Right lobe of liver (tissue), 4 donors: Measurements from ENCODE around the gene MACROD1.

Experiments
- CTCF ChIP-seq, 4 donors: fragments of 200-600 bp in 3 of 4; fragments of 450-650 bp in 1 of 4; IDR thresholded peaks; one replicate each; pipeline versions ENCODE4 v1.5.1 to v1.8.0; 2016 to 2022; ENCODE audit warnings: antibody characterized with exemption in 4 of 4, mild to moderate bottlenecking in 2 of 4
- POLR2A ChIP-seq: fragments of 450-650 bp; IDR thresholded peaks from one replicate; pipeline ENCODE4 v1.6.1; 2017; ENCODE audit warnings: antibody characterized with exemption, mild to moderate bottlenecking
- donor health status: DM: no; HTN: no; CAD: no.
- donor health status: DM: no; HTN: no; CAD: no.
- donor health status: DM: no; HTN: yes; CAD: no.

- TF ChIP-seq CTCF (IDR thresholded peaks at IDR 0.05): no peak
- no peak for TF ChIP-seq POLR2A
Measured at GRCh38 chr11:63986932-63987513, 178.9 kb downstream of the MACROD1 start.
